K562 (cell line): Measurements from ENCODE around the gene SAMD4A. TPM values are rescaled to one million over a fixed set of nuclear protein-coding genes. Genes with fewer than 3 reads are reported as not detected.

Experiments
- ELK3 ChIP-seq: fragments of 450-650 bp; formaldehyde crosslinking; IDR thresholded peaks from 2 replicates; pipeline ENCODE4 v1.4.0; 2020; ENCODE audit warnings: mild to moderate bottlenecking
- FOSL1 ChIP-seq: fragments of 200-800 bp; sonication (Bioruptor generic); conservative IDR thresholded peaks from 2 replicates; pipeline ENCODE4 v1.6.1; 2016; ENCODE audit warnings: missing genetic modification characterization, missing compliant biosample characterization
- HDAC2 ChIP-seq: fragments of 450-650 bp; IDR thresholded peaks from 2 replicates; pipeline ENCODE4 v1.6.1; 2016; ENCODE audit warnings: mild to moderate bottlenecking
- JUN ChIP-seq, 2 experiments: sonication (generic) in 1 of 2; formaldehyde crosslinking in 1 of 2; IDR thresholded peaks; 2 replicates each; pipeline versions ENCODE4 v1.6.1 to v1.8.0; 2012 to 2022; ENCODE audit warnings: borderline replicate concordance in 2 of 2, mild to moderate bottlenecking in 2 of 2, improper control_type of control experiment in 1 of 2, low read depth in 1 of 2, low read length in 1 of 2, missing genetic modification reagents in 1 of 2
- KDM5B ChIP-seq: fragments of 200-600 bp; sonication (generic); IDR thresholded peaks from 2 replicates; pipeline ENCODE4 v1.6.1; 2012; ENCODE audit warnings: low read depth, mild to moderate bottlenecking, moderate library complexity, low read length, control low read depth, inconsistent platforms; ENCODE audit not compliant: insufficient replicate concordance
- KHSRP ChIP-seq: fragments of 450-650 bp; IDR thresholded peaks from 2 replicates; pipeline ENCODE4 v1.6.1; 2017
- KLF6 ChIP-seq: fragments of 250-450 bp; sonication (Bioruptor Pico); IDR thresholded peaks from 2 replicates; pipeline ENCODE4 v1.4.0; 2020; ENCODE audit warnings: mild to moderate bottlenecking, moderate library complexity, borderline replicate concordance
- MAFF ChIP-seq: IDR thresholded peaks from 2 replicates; pipeline ENCODE4 v1.6.1; 2012; ENCODE audit warnings: low read length, improper control_type of control experiment
- MNT ChIP-seq, 2 experiments: fragments of 450-650 bp; conservative IDR thresholded peaks; 2 replicates each; pipeline ENCODE4 v1.6.1; 2017; ENCODE audit warnings: mild to moderate bottlenecking in 2 of 2, moderate library complexity in 2 of 2
- NR2C1 ChIP-seq, 2 experiments: fragments of 450-650 bp; IDR thresholded peaks; 2 replicates each; pipeline ENCODE4 v1.6.1; 2017; ENCODE audit warnings: mild to moderate bottlenecking in 2 of 2, antibody characterized with exemption in 1 of 2, inconsistent platforms in 1 of 2, missing compliant biosample characterization in 1 of 2, missing genetic modification characterization in 1 of 2
- NRF1 ChIP-seq, 2 experiments: fragments of 450-650 bp; IDR thresholded peaks in 1 of 2; conservative IDR thresholded peaks in 1 of 2; 2 replicates each; pipeline ENCODE4 v1.6.1; 2014; ENCODE audit warnings: mild to moderate bottlenecking in 2 of 2
- PRDM10 ChIP-seq: fragments of 450-650 bp; IDR thresholded peaks from 2 replicates; pipeline ENCODE4 v1.6.1; 2018; ENCODE audit not compliant: partially characterized antibody
- RBBP5 ChIP-seq: fragments of 200-600 bp; sonication (generic); IDR thresholded peaks from 2 replicates; pipeline ENCODE4 v1.6.1; 2012; ENCODE audit warnings: borderline replicate concordance, mild to moderate bottlenecking, low read length, control low read depth, inconsistent platforms; ENCODE audit not compliant: insufficient read depth, poor library complexity, severe bottlenecking
- SIX5 ChIP-seq, 2 experiments: IDR thresholded peaks; 2 replicates each; pipeline ENCODE4 v1.6.1; 2011; ENCODE audit warnings: low read length in 2 of 2, borderline replicate concordance in 1 of 2, low read depth in 1 of 2, mild to moderate bottlenecking in 1 of 2, moderate library complexity in 1 of 2; ENCODE audit not compliant: insufficient read depth in 1 of 2
- TEAD2 ChIP-seq: fragments of 450-650 bp; IDR thresholded peaks from 2 replicates; pipeline ENCODE4 v1.6.1; 2016; ENCODE audit warnings: missing genetic modification characterization, control low read depth, missing compliant biosample characterization
- USF2 ChIP-seq: sonication (generic); formaldehyde crosslinking; IDR thresholded peaks from 2 replicates; pipeline ENCODE4 v1.5.0; 2020; ENCODE audit warnings: missing genetic modification reagents
- ZBTB8A ChIP-seq: fragments of 450-650 bp; IDR thresholded peaks from 2 replicates; pipeline ENCODE4 v1.6.1; 2018; ENCODE audit warnings: mild to moderate bottlenecking, moderate library complexity; ENCODE audit not compliant: partially characterized antibody
- ZNF717 ChIP-seq: fragments of 250-450 bp; sonication (Bioruptor Pico); IDR thresholded peaks from 2 replicates; pipeline ENCODE4 v1.5.0; 2021
- ZNF785 ChIP-seq: fragments of 250-450 bp; sonication (Bioruptor Pico); IDR thresholded peaks from 2 replicates; pipeline ENCODE4 v1.4.0; 2020; ENCODE audit warnings: mild to moderate bottlenecking
- polyA plus RNA-seq, 8 experiments: library from polyadenylated mRNA; depleted of rRNA in 4 of 8; stranded (reverse) in 5 of 8; unstranded in 3 of 8; fragments of >200 nt; fragmentation: Nextera tagmentation in 2 of 8; fragmentation: Illumina TruSeq in 1 of 8; extraction: Ambion mirVana in 2 of 8; extraction: Trizol in 1 of 8; gene quantifications; 2 replicates each; pipeline versions ENCODE4 v1.2.1 to v1.2.3, GENCODE V29; 2011 to 2014; ENCODE audit warnings: inconsistent platforms in 1 of 8, missing spikeins in 1 of 8
- total RNA-seq, 7 experiments: library from RNA; depleted of rRNA in 6 of 7; stranded (reverse); fragments of >200 nt in 6 of 7; fragmentation: Illumina TruSeq in 2 of 7; extraction: Trizol in 2 of 7; gene quantifications; 2 replicates each; pipeline versions ENCODE4 v1.2.1 to v1.2.3, GENCODE V29; 2011 to 2021; ENCODE audit warnings: low replicate concordance in 1 of 7

Gene SAMD4A
- total and polyA plus RNA-seq, 9 of the 15 experiments (the other 6 are each of a cell fraction or from before 2014, with no cell fraction given), result 0.66 to 6.8 (median 3.3) TPM

GRCh38 chr14:54773171-54774006 lies 206.5 kb downstream of the SAMD4A start (continued):
- TF ChIP-seq KLF6 (no peak), HDAC2 (peak; percentile 61), FOSL1 (tag) (peak; percentile 82), KDM5B (no peak), ELK3 (CRISPR knock-in tag) (no peak), MAFF (no peak; the same call in 1 of the 2 replicates), TEAD2 (tag) (0 out of 2 replicates have a peak, but pooled peaks have one; percentile 14), MNT (conservative IDR thresholded peaks at IDR 0.05) (peak; percentile 41 to 69), ZNF785 (CRISPR knock-in tag) (no peak), NR2C1 (IDR thresholded peaks at IDR 0.05) (peak; percentile 44; the same call in 1 of the 2 replicates), NR2C1 (tag; IDR thresholded peaks at IDR 0.05) (no peak), JUN (IDR thresholded peaks at IDR 0.05; ENCODE audit: borderline replicate concordance, low read depth, low read length) (peak; percentile 89), JUN (CRISPR knock-in tag; IDR thresholded peaks at IDR 0.05; ENCODE audit: borderline replicate concordance) (peak; percentile 49; the same call in 1 of the 2 replicates), USF2 (peak; percentile 78), RBBP5 (no peak), ZNF717 (CRISPR knock-in tag) (no peak), PRDM10 (peak; percentile 95), SIX5 (IDR thresholded peaks at IDR 0.05; ENCODE audit: borderline replicate concordance in 1 of 2, insufficient read depth in 1 of 2, low read depth in 1 of 2, low read length in 2 of 2) (no peak), NRF1 (conservative IDR thresholded peaks at IDR 0.05 in 1 of 2, IDR thresholded peaks at IDR 0.05 in 1 of 2) (0 out of 4 replicates have a peak, but pooled peaks of 1 of the 2 experiments have one; percentile 6), ZBTB8A (no peak), KHSRP (no peak)
